Measurements from ENCODE around the gene RPS5.
"Not testable (repeated sequence)": the region's sequence is repeated elsewhere in the genome, so short reads cannot be mapped to it uniquely, and the experiment has no call there.

RPS5 gene

GRCh38 chr19:58372311-58373133 is 14.5 kb upstream of the RPS5 start:
- H3K4me3 ChIP-seq (ENCODE audit: low read depth, low read length), result no peak overlapping the region
- no peak for DNase-seq (ENCODE audit: low read depth)
- TF ChIP-seq CTCF (IDR thresholded peaks at IDR 0.05; ENCODE audit: insufficient read depth, low read depth, low read length, missing control alignments), result no peak

GRCh38 chr19:58374200-58374599 is 12.9 kb upstream of the RPS5 start:
- H3K4me3 ChIP-seq (ENCODE audit: low read depth, low read length), result no peak overlapping the region
- TF ChIP-seq CTCF (IDR thresholded peaks at IDR 0.05; ENCODE audit: insufficient read depth, low read depth, low read length, missing control alignments), result no peak
- no peak for DNase-seq (ENCODE audit: low read depth)

- not testable (repeated sequence) for DNase-seq (ENCODE audit: low read depth); H3K4me3 ChIP-seq (ENCODE audit: low read depth, low read length)
These were observed 10.3 kb upstream of the RPS5 start for GRCh38 chr19:58376724-58377123.

GRCh38 chr19:58379246-58379645 is 7.8 kb upstream of the RPS5 start:
- TF ChIP-seq CTCF (IDR thresholded peaks at IDR 0.05; ENCODE audit: insufficient read depth, low read depth, low read length, missing control alignments), result no peak
- no peak for DNase-seq (ENCODE audit: low read depth)

GRCh38 chr19:58380037-58380661 is 6.9 kb upstream of the RPS5 start:
- H3K4me3 ChIP-seq (ENCODE audit: low read depth, low read length), result peak overlapping the region; percentile 84
- TF ChIP-seq CTCF (IDR thresholded peaks at IDR 0.05; ENCODE audit: insufficient read depth, low read depth, low read length, missing control alignments), result no peak
- DNase-seq (ENCODE audit: low read depth), result peak; percentile 40

More at GRCh38 chr19:58379246-58379645, 7.8 kb upstream of the RPS5 start:
- H3K4me3 ChIP-seq (ENCODE audit: low read depth, low read length), result no peak overlapping the region

- peak within 1 kb of the TSS; percentile 84 for H3K4me3 ChIP-seq (ENCODE audit: low read depth, low read length)
- peak; percentile 2 for TF ChIP-seq CTCF (IDR thresholded peaks at IDR 0.05; ENCODE audit: insufficient read depth, low read depth, low read length, missing control alignments)
These were observed 6.2 kb upstream of the RPS5 start, which contains the start of gene ZNF837 for GRCh38 chr19:58380662-58381459. Gene ZNF837 (minus strand): TSS chr19:58381030. CDS start chr19:58369332, 11,698 bp downstream.

More at GRCh38 chr19:58380662-58381459, 6.2 kb upstream of the RPS5 start, which contains the start of gene ZNF837:
- DNase-seq (ENCODE audit: low read depth), result peak; percentile 100

All from GM12865 (cell line).